ENCODE measurements around the gene DECR2. TPM values are rescaled to one million over a fixed set of nuclear protein-coding genes. Genes with fewer than 3 reads are reported as not detected.

Gene DECR2
- total and polyA plus RNA-seq, 2 of the 13 experiments (the other 11 are each of a cell fraction or from before 2014, with no cell fraction given): 36.3 to 44.6 TPM

DNA sequence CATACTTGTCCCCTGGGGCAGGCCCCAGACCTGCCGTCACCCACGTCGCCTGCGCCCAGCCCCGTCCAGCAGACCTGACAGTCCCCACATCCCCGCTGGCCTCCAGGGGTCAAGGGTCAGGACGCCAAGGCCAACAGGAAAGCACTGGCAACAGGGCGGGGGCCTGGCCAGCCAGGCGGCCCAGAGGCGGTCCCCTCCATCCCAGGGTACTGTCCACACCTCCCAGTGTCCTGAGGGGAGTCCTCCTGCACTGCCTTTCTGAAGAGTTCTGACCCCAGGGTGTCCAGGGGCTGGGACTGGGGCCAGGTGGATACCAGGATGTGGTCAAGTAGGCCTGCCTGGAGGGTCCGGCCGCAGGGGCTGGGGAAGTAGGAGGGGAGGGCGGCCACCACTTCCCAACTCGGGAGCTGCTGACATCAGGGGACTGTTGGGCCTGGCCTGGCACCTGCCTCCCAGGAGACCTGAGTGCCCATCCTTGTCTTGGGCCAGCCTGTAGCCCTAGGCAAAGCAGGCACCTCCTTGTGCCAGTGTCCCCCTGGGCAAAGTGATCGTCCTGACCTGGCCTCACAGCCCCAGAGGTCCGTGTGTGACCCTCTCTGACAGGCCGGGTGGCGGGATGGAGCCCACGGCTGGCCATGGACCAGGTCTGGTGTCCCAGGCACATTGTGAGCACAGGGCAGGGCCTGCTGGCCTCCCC lies 42.5 kb upstream of the DECR2 start (continued):
- TF ChIP-seq NFKB2 (CRISPR knock-in tag; IDR thresholded peaks at IDR 0.05; ENCODE audit: borderline replicate concordance) (no peak), BCL3 (CRISPR knock-in tag; IDR thresholded peaks at IDR 0.05) (peak; percentile 87; the same call in 1 of the 2 replicates), SMAD3 (CRISPR knock-in tag; IDR thresholded peaks at IDR 0.05) (peak; percentile 31; the same call in 1 of the 2 replicates), SOX5 (CRISPR knock-in tag; IDR thresholded peaks at IDR 0.05; ENCODE audit: borderline replicate concordance) (0 out of 2 replicates have a peak, but pooled peaks have one; percentile 24), ZFP36L1 (CRISPR knock-in tag; IDR thresholded peaks at IDR 0.05) (no peak), ZNF510 (CRISPR knock-in tag; IDR thresholded peaks at IDR 0.05; ENCODE audit: low read depth) (no peak), PITX1 (CRISPR knock-in tag; IDR thresholded peaks at IDR 0.05) (0 out of 2 replicates have a peak, but pooled peaks have one; percentile 40), ZFYVE20 (CRISPR knock-in tag; IDR thresholded peaks at IDR 0.05; ENCODE audit: borderline replicate concordance, low read depth) (no peak), BCL6 (CRISPR knock-in tag; IDR thresholded peaks at IDR 0.05) (peak; percentile 54), POLR2G (IDR thresholded peaks at IDR 0.05; ENCODE audit: low read depth, low read length) (peak; percentile 47; the same call in 1 of the 2 replicates), ZNF598 (CRISPR knock-in tag; IDR thresholded peaks at IDR 0.05; ENCODE audit: borderline replicate concordance) (peak; percentile 94)
- TF ChIP-seq, protein P1, sequence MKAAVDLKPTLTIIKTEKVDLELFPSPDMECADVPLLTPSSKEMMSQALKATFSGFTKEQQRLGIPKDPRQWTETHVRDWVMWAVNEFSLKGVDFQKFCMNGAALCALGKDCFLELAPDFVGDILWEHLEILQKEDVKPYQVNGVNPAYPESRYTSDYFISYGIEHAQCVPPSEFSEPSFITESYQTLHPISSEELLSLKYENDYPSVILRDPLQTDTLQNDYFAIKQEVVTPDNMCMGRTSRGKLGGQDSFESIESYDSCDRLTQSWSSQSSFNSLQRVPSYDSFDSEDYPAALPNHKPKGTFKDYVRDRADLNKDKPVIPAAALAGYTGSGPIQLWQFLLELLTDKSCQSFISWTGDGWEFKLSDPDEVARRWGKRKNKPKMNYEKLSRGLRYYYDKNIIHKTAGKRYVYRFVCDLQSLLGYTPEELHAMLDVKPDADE (CRISPR knock-in tag; IDR thresholded peaks at IDR 0.05): 0 out of 2 replicates have a peak, but pooled peaks have one; percentile 17
- TF ChIP-seq, protein P2, sequence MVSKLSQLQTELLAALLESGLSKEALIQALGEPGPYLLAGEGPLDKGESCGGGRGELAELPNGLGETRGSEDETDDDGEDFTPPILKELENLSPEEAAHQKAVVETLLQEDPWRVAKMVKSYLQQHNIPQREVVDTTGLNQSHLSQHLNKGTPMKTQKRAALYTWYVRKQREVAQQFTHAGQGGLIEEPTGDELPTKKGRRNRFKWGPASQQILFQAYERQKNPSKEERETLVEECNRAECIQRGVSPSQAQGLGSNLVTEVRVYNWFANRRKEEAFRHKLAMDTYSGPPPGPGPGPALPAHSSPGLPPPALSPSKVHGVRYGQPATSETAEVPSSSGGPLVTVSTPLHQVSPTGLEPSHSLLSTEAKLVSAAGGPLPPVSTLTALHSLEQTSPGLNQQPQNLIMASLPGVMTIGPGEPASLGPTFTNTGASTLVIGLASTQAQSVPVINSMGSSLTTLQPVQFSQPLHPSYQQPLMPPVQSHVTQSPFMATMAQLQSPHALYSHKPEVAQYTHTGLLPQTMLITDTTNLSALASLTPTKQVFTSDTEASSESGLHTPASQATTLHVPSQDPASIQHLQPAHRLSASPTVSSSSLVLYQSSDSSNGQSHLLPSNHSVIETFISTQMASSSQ (IDR thresholded peaks at IDR 0.05; ENCODE audit: low read depth): peak; percentile 12; the same call in 1 of the 2 replicates
- TF ChIP-seq, protein P2 (CRISPR knock-in tag; IDR thresholded peaks at IDR 0.05; ENCODE audit: borderline replicate concordance): 0 out of 2 replicates have a peak, but pooled peaks have one; percentile 48
- TF ChIP-seq, protein P3, sequence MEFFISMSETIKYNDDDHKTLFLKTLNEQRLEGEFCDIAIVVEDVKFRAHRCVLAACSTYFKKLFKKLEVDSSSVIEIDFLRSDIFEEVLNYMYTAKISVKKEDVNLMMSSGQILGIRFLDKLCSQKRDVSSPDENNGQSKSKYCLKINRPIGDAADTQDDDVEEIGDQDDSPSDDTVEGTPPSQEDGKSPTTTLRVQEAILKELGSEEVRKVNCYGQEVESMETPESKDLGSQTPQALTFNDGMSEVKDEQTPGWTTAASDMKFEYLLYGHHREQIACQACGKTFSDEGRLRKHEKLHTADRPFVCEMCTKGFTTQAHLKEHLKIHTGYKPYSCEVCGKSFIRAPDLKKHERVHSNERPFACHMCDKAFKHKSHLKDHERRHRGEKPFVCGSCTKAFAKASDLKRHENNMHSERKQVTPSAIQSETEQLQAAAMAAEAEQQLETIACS (CRISPR knock-in tag; IDR thresholded peaks at IDR 0.05): no peak
- TF ChIP-seq, protein P4, sequence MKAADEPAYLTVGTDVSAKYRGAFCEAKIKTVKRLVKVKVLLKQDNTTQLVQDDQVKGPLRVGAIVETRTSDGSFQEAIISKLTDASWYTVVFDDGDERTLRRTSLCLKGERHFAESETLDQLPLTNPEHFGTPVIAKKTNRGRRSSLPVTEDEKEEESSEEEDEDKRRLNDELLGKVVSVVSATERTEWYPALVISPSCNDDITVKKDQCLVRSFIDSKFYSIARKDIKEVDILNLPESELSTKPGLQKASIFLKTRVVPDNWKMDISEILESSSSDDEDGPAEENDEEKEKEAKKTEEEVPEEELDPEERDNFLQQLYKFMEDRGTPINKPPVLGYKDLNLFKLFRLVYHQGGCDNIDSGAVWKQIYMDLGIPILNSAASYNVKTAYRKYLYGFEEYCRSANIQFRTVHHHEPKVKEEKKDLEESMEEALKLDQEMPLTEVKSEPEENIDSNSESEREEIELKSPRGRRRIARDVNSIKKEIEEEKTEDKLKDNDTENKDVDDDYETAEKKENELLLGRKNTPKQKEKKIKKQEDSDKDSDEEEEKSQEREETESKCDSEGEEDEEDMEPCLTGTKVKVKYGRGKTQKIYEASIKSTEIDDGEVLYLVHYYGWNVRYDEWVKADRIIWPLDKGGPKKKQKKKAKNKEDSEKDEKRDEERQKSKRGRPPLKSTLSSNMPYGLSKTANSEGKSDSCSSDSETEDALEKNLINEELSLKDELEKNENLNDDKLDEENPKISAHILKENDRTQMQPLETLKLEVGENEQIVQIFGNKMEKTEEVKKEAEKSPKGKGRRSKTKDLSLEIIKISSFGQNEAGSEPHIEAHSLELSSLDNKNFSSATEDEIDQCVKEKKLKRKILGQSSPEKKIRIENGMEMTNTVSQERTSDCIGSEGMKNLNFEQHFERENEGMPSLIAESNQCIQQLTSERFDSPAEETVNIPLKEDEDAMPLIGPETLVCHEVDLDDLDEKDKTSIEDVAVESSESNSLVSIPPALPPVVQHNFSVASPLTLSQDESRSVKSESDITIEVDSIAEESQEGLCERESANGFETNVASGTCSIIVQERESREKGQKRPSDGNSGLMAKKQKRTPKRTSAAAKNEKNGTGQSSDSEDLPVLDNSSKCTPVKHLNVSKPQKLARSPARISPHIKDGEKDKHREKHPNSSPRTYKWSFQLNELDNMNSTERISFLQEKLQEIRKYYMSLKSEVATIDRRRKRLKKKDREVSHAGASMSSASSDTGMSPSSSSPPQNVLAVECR (CRISPR knock-in tag; IDR thresholded peaks at IDR 0.05; ENCODE audit: borderline replicate concordance): peak; percentile 52; the same call in 1 of the 2 replicates

Measured in HepG2 (cell line).